Bone marrow (tissue), 2 donors: ENCODE measurements around the gene PTCH1.

Source experiments
- DNase-seq, 2 donors: peaks; one replicate each; lab custom pipeline; 2025; lab: John Stamatoyannopoulos, UW

The PTCH1 gene

DNA sequence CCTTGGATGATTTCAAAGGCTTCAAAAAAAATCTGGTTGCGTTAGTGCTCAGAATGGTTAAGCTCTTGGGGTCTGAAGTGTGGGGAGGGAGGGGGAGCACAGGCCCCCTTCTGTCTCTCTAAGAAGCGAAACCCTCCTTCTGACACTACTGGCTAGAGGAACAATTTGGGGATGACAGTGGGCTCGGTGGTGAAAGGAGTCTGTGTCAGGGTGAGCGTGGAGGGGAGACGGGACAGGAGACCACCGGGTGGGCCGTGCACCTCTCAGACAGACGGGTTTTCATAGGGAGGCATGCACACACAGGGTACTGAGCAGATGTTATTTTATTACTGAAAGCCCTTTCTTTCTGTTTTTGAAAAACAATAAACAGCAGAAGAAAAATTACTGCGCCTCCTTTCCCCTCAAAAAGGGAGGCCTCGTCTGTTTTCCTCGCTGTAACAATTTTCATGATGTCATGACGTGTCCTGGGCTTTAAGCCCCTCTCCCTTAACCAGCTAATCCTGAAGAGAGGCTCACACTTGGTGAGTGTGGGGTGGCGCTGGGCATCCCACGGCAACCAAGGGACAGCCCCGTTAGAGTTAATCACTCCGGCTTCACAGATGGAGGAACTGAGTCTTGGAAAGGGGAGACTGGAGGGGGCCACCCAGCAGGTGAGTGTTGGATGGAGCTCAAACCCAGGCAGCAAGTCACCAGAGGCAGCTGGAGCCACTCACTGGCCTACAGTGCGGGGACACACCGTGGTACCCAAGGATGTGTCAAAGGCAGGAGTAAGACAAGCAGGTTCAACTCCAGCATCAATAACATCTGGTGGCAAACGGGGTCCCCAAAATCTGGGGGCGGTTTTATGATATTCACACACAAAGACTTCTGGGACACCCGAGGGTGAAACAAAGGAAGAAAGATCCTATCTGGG, 53.4 kb downstream of the PTCH1 start:
- DNase-seq, result no peak

DNA sequence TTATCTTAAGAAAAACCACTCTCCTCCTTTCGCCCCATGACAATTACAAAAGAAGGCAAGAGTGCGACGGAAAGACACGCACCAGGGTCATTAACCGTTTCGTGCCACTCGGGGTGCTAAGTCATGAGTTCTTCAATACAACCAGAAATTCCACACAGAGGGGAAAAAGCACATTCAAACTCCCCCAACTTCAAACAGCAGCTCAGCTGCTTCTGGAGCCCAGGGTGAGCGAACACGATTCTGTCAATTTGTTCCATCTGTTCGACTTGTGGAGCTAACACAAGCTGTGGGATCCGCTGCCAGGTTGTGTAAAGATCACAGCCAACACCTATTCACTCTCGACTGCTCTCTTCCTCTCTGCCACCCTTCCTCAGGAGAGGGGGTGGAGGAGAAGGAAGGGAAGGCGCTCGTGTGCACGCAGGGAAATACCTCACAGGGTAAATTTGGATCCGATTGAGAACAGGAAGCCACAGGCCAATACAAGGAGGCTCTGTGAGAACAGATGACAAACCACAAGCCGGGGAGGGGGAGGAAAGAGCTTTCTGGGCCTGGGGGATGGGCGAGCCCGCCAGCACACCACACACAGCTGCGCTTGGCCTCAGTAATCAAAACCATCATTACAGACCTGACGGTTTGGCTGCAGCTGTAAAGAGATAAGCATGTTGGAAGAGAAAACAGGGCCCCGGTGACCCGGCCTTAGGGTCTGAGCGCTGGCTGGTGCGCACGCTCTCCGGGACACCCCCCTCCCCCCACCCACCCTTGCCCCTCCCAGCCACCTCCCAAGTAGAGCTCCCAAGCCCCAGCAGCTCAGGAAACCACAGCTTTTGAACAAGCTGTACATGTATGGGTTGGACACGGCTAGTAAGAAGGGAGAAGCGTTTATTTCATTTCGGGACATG, 54.3 kb downstream of the PTCH1 start:
- DNase-seq, result peak; percentile 2 to 93

GRCh38 chr9:95461448-95462248, 55.1 kb downstream of the PTCH1 start:
- DNase-seq, result no peak

- DNase-seq, result no peak
Observed at GRCh38 chr9:95460518-95461164, 56.1 kb downstream of the PTCH1 start.

- DNase-seq, result no peak
Observed at GRCh38 chr9:95459851-95460517, 56.8 kb downstream of the PTCH1 start.

GRCh38 chr9:95459178-95459577, 57.6 kb downstream of the PTCH1 start:
- DNase-seq, result no peak

DNA sequence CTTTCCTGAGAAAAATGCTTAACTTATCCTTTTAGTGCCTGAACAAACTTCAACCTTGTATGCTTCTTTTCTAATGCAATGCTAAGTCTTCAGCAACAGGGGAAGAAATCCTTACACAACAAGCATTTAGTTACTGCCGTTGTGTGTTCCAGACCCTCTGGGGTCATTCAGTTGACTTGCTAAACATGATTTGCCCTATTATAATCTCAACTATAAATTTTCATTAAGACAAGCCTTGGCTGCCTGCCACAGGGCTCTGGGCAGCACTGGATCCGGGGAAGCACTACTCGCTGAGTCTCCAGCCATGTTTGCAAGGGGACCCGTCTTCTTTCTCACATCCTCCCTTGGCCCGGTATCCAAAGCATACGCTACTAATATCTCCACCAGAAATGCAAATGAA, 58.1 kb downstream of the PTCH1 start:
- DNase-seq, result no peak

GRCh38 chr9:95457769-95458168, 59.0 kb downstream of the PTCH1 start:
- DNase-seq, result no peak

- no peak for DNase-seq
Observed at GRCh38 chr9:95455714-95456113, 61.1 kb downstream of the PTCH1 start.

DNA sequence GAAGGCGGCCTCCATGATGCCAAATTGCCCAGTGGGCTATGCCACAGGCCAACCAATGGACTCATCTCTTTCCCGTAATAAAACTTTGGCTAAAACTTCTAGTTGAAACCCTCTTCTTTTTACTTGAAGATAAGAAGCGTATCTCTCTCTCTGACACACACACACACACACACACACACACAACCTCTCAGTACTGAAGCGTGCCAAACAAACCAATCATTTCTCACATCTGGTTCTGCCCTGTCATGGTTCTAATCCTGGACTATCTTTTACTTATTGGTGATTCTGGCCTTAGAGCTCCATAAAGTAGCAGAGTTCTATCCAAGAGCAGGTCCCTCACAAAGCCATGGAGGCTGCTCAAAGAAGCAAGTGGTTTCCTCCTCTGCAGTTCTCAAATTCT, 64.6 kb downstream of the PTCH1 start:
- no peak for DNase-seq

- no peak for DNase-seq
Observed at GRCh38 chr9:95451065-95451426, 65.7 kb downstream of the PTCH1 start.

GRCh38 chr9:95450171-95451064, 66.4 kb downstream of the PTCH1 start:
- DNase-seq, result no peak

GRCh38 chr9:95449016-95449415, 67.8 kb downstream of the PTCH1 start:
- DNase-seq, result no peak

DNA sequence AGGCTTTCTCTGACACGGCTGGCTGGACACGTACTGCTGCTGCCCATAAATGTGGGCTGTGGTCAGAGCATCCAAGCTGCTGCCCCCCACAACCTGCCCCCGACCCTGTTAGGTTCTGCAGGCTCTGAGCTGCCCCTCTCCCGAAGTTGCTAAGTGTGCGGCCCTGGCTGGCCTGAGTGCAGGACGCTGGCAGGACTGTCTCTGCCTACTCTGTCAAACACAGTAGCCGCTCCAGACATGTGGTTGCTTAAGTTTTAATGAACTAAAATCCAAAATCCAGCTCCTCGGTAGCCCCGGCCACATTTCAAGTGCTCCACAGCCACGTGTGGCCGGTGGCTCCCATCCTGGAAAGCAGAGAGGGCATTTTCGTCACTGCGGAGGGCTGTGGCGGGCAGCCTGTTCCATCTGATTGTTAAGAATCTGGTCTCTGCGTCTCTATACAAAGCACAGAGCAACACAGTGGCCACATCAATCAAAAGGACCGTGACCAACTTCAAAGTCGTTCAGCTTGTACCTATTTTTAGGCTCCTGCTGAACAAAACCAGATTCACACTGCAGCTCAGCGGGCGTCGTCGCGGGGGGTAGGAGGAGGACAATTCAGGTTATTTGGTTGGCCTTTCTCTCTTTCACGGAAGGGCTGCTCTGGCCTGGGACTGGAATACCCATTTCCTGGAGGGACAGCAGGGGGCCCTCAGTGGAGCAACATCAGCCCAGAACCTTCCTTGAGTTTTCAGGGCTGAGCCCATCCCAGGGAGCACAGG, 68.9 kb downstream of the PTCH1 start:
- no peak for DNase-seq

DNA sequence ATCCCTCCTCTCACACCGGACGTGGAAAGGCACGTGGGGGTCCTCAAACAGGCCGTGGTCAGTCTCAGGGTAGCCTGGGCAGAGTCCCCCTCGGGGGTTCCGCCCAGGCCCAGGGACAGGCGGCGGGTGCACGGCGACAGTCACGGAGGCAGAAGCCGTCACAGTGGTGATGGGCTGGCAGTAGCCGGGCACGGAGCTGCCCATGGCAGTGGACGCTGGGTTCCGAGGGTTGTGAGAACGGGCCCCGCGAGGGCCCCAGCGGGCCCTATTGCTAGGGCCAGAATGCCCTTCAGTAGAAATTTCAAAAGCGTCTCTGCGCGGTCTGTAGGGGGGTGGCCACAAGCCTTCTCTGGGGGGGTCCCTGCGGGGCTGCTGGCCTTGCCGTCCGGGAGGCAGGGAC, 69.8 kb downstream of the PTCH1 start:
- DNase-seq, result no peak

GRCh38 chr9:95446259-95446658, 70.5 kb downstream of the PTCH1 start:
- DNase-seq, result no peak

- no peak for DNase-seq
Observed at GRCh38 chr9:95444160-95444559, 72.6 kb downstream of the PTCH1 start.

- no peak for DNase-seq
Observed at GRCh38 chr9:95443301-95443700, 73.5 kb downstream of the PTCH1 start.

- DNase-seq, result no peak
Observed at GRCh38 chr9:95441081-95441480, 75.7 kb downstream of the PTCH1 start.
